NCI-H146 treated with DMSO at 0.1 percent for 48 hours (cell line): ENCODE measurements around the gene TRAPPC2B.
"Not testable (repeated sequence)": the region's sequence is repeated elsewhere in the genome, so short reads cannot be mapped to it uniquely, and the experiment has no call there.

Experiments
- DNase-seq: peaks from one replicate; lab custom pipeline; 2025; ENCODE audit not compliant: unreplicated experiment; lab: John Stamatoyannopoulos, UW

The TRAPPC2B gene

DNA sequence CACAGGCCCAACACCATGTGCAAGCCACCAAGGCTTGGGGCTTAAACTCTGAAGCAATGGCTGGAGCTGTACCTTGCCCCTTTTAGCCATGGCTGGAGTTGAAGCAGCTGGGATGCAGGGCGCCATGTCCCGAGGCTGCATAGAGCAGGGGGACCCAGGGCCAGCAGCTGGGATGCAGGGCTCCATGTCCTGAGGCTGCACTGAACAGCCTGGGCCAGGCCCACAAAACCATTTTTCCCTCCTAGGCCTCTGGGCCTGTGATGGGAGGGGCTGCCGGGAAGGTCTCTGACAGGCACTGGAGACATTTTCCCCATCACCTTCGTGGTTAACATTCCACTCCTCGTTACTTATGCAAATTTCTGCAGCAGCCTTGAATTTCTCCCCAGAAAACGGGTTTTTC, 10.8 kb downstream of the TRAPPC2B start:
- no peak for DNase-seq

DNA sequence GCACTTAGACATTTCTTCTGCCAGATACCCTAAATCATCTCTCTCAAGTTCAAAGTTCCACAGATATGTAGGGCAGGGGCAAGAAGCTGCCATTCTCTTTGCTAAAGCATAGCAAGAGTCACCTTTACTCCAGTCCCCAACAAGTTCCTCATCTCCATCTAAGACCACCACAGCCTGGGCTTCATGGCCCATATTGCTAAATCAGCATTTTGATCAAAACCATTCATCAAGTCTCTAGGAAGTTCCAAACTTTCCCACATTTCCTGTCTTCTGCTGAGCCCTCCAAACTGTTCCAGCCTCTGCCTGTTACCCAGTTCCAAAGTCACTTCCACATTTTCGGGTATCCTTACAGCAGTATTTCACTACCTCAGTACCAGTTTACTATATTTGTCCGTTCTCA, 11.3 kb downstream of the TRAPPC2B start:
- DNase-seq = not testable (repeated sequence)

DNA sequence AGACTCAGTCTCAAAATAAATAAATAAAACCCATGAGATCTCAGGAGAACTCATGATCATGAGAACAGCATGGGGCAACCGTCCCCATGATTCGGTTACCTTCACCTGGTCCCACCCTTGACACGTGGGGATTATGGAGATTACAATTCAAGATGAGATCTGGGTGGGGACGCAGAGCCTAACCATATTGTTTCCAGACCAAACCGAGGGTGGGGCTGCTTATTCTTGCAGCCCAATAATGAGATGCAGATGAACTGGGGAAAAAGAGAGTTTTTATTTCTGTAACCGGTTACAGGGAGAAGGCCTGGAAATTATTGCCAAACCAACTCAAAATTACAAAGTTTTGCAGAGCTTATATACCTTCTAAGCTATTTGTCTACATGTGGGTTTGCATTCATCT, 12.8 kb downstream of the TRAPPC2B start:
- no peak for DNase-seq

DNA sequence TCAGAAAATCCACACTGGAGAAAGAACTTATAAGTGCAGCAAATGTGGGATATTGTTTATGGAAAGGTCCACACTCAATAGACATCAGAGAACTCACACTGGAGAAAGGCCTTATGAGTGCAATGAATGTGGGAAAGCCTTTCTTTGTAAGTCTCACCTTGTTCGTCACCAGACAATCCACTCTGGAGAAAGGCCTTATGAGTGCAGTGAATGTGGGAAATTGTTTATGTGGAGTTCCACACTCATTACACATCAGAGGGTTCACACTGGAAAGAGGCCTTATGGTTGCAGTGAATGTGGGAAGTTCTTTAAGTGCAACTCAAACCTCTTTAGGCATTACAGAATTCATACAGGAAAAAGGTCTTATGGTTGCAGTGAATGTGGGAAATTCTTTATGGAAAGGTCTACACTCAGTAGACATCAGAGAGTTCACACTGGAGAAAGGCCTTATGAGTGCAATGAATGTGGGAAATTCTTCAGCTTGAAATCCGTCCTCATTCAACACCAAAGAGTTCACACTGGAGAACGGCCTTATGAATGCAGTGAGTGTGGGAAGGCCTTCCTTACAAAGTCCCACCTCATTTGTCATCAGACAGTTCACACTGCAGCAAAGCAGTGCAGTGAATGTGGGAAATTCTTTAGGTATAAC, 14.3 kb downstream of the TRAPPC2B start:
- no peak for DNase-seq

DNA sequence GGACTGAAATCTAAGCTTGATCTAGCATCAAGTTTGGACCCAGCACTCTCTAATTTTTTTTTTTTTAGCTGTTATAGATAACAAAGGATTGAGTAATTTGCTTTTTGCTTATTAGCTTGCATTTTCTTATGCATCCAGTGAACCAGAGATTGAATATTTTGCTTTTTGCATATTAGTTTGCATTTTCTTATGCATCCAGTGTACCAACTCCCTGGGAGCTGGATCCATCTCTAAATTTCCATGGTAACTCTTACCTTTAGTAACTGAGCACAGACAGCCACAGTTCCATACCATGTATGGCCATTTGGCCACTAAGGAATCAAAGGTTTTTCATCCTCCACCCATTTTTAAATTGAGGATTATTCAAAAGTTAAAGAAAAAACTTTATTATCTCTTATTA, 17.6 kb downstream of the TRAPPC2B start:
- DNase-seq = no peak

DNA sequence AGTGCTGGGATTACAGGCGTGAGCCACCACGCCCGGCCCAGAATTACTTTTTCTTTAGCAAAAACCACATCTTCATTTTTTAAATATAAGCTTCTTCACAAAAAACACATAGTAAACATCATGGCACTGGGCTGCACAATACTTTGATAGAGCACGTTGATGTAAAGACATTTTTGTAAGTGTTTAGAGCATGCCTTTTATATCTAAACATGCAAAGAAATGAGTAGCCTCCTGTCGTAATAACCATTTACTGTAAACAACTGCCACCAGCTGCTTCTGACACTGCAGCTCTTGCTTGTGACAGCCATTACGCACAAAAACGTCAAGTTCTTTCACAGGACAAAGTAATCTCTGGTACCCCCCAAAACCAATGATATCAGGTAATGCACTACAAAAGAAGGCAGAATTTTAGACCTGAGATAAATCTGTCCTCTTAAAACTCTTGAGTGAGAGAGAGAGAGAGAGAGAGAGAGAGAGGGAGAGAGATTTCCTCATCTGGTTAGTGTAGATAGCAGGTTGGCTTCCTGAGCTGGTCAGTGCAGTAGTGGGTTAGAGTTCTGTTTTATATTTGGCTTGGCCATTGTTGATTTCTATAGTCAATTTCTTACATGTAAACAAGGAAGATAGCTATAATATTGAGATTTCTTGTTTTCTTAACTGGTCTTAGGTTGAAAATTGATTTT, 19.6 kb downstream of the TRAPPC2B start:
- no peak for DNase-seq

DNA sequence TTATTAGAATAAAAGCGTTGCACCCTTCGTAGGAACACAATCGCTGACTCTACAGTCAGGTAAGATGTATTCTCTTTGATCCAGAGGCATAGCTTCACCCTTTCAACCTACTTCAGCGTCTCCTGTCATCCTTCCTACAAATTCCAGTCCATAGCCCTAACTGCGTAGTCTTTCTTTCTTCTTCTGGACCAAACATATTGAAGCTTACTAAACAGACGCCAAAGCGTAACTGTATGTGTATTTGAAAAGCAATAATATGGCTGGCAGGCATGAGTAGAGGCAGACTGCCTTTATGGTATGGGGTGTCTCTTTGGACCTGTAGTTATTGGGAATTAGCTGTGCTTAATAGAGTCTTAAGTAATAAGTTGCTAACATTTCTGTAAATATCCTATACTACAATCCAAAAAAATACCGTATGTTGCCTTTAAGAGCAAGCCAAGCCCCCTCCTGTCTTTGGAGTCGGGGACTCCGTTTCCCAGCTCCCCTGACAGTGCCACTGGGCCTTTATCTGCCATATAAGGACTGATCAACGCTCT, 25.9 kb downstream of the TRAPPC2B start:
- DNase-seq = no peak

DNA sequence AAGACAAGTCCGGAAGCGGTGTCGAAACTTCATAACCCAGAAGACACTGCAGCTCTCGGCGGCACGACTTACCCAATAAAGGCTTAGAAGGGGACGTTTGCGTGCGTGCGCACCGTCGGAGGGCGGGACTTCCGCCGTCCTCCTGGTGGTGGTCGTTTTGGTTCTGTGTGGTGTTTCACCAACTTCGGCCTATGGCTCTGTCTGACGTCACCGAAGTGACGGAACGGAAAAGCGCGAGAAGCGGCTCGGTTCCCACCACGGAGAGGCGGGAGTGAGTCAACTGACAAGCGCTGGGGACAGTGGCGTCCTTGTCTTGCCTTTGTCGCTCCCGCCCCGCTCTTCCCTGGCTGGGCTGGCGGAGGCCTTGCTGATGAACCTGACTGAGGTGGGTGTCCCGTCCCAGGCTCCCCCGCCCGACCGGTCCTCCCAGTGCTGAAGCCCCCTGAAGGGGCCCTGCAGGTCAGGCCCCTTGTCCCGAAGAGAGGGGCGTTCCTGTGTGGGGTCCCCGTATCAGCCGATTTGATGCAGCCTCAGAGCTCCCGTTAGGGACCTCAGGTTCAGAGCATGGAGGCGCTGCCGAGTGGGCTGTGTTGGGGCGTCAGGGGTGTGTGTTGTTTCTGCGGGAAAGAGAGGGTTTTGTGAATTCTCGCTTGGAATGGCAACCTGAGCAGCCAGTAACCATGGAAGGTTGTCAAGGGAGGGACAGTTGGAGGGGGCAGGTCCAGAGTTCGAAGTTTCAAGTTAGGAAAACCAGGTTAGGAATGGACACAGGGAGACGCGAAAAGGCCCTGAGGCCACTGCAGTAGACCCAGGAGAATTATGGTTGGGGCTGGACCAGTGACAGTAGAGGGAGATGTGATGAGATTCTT, 26.6 kb downstream of the TRAPPC2B start, which contains the start of gene ZNF548:
ZNF548 (plus strand) TSS at position 125 of the 869 bp plus-strand sequence; CDS start at position 371, 246 bp downstream.
- DNase-seq = peak; percentile 96

DNA sequence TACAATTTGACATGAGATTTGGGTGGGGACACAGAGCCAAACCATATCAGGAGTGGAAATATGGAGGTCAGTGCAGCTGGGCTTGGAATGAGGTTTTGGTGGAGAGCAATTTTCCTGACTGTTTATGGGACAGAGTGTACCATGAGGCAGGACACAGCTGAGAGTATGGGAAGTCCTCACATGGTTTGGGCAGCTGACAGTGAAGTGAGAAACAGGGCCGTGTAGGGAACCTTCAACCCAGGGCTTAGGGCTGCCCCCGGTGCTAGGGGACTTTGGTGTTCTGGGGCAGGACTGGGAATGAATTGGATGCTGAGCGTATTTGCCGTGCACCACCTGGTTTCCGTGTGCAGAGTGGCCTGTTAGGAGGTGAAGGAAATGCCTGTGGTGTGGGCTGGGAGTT, 32.4 kb downstream of the TRAPPC2B start:
- DNase-seq = no peak

DNA sequence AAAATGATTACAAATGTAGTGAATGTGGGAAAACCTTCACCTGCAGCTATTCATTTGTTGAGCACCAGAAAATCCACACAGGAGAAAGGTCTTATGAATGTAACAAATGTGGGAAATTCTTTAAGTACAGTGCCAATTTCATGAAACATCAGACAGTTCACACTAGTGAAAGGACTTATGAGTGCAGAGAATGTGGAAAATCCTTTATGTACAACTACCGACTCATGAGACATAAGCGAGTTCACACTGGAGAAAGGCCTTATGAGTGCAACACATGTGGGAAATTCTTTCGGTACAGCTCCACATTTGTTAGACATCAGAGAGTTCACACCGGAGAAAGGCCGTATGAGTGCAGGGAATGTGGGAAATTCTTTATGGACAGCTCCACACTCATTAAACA, 35.5 kb downstream of the TRAPPC2B start:
- DNase-seq = no peak

DNA sequence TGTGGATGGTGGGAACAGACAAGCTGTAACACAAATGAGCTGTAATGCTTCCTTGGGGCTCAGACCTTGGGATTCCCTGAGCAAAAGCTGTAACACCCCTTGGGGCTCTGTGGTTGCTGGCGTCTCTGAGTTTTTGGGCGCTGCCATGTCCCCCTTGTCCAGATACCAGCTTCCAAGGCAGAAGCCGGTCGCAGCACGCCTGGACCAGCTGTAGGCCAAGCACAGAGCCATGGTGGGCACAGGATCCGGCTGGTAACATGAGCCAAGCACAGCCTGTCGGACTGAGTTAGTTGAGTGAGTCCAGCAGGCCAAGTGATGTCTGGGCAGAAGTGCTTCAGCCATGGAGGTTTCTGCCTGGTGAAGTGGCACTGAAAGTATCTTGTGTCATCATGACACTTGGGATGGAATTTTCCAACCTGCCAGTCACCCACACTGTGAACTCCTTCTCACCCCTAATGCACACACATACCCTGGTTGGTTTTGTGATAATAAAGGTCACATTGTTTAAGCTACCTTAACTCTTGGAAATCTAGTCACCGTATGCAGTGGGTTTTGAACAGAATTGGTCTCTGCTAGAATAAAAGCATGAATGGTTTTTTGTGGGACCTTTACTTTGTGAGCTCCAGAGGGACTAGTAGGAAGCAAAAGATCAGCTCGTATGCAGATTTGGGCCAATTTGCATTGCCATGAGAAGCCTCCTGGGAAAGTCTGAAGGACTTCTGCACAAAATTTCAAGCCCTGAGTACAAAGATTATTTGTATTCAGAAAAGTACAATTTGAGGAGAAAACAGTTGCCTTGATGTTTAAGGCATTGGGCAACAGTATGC, 40.6 kb downstream of the TRAPPC2B start:
- no peak for DNase-seq

DNA sequence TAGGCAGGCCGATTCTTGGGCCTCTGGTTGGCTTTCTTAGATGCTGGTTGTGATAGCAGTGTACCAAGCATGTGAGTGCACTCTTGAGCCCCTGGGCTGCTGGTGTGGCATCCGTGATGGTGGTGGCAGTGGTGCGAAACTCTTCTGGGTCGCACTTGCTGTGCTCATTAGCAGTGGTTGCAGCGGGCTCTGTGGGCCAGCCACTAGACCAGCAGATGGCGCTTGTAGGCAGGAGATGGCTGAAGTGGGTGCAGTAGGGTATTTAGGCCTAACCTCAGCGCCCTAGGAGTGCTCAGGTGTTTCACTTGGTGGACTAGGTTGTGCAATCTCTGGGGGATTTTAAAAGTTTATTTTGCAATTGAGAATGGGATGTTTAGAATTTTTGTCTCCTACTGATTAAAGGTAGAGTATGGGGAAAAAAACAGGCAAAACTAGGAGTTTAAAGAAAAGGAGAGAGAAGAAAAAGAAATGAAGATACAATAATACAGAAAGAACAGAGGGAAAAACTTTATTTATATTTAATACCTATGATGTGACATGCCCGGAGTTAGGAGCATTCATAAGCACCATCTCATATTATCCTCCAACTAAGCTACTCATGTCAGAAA, 43.3 kb downstream of the TRAPPC2B start:
- peak; percentile 37 for DNase-seq

DNA sequence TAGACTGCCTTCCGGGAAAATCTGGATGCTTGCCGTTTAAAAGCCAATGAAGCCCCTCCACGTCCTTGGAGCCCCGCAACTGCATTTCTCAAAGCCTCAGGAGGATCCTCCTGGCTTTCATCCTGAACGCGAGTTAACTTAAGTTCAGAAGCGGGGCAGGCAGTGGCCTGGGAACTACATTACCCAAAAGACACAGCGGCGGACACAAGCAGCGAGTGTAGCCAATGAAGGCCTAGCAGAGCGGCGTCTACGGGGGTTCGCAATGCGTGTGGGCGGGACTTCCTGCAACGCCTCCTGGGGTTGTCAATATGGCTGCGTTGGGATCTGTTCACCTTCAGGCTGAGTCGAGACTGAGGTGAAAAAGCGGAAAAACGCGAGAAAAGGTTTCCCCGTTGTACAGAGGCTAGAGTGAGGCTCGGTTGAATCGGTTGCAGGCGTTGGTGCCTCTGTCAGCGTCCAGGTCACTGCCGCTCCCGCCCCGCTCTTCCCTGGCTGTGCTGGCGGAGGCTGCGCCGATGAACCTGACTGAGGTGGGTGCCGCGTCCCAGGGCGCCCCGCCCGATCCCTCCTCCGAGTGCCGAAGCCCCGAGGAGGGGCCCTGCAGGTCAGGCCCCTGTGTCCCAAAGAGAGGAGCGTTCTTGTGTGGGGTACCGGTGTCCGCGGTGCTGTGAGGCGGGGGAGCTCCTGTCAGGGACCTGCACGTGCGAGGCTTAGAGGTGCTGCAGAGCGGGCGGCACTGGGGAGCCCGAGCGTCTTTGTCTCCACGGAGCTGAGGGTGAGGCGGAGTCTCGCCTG, 47.7 kb downstream of the TRAPPC2B start, which contains the start of gene ZNF17:
ZNF17 (plus strand) TSS at position 285 of the 795 bp plus-strand sequence. CDS start 2,455 bp downstream, outside the sequence.
- DNase-seq = peak; percentile 88
